Nephron (organoid): ENCODE data around the gene CDCA3.

Experiments
- H3K27ac Mint-ChIP-seq, 3 experiments: 2 replicates each; pipeline ENCODE4 v1.8.0; 2020; ENCODE audit warnings: mixed read lengths in 3 of 3, mild to moderate bottlenecking in 2 of 3, moderate library complexity in 1 of 3
- H3K27me3 Mint-ChIP-seq: 2 replicates; pipeline ENCODE4 v1.8.0; 2021; ENCODE audit warnings: low read depth, mild to moderate bottlenecking, moderate library complexity, mixed read lengths
- H3K36me3 Mint-ChIP-seq: 2 replicates; pipeline ENCODE4 v1.8.0; 2020; ENCODE audit warnings: low read depth, mixed read lengths
- H3K4me1 Mint-ChIP-seq: 2 replicates; pipeline ENCODE4 v1.8.0; 2020; ENCODE audit warnings: mixed read lengths
- H3K4me3 Mint-ChIP-seq, 3 experiments: 2 replicates each; pipeline ENCODE4 v1.8.0; 2020; ENCODE audit warnings: mild to moderate bottlenecking in 3 of 3, mixed read lengths in 3 of 3, moderate library complexity in 2 of 3
- H3K9me3 Mint-ChIP-seq: 2 replicates; pipeline ENCODE4 v1.8.0; 2020; ENCODE audit warnings: mixed read lengths
- TF ChIP-seq, protein P1 (sequence below), 3 experiments: fragments of 200-600 bp; sonication (generic); IDR thresholded peaks; one replicate each; pipeline ENCODE4 v1.5.0; 2021; ENCODE audit warnings: antibody characterized with exemption in 3 of 3; ENCODE audit not compliant: unreplicated experiment in 3 of 3

The CDCA3 gene

GRCh38 chr12:6842075-6842474 lies 9.0 kb downstream of the CDCA3 start:
- Mint-ChIP-seq H3K27ac (no peak overlapping the region), H3K4me1 (peaks cover 20% of the 10 kb centered on the region), H3K36me3 (peaks cover 48% of the 10 kb centered on the region), H3K9me3 (no peaks in the 10 kb centered on the region), H3K27me3 (no peaks in the 10 kb centered on the region), H3K4me3 (no peak overlapping the region)
- TF ChIP-seq, protein P1, sequence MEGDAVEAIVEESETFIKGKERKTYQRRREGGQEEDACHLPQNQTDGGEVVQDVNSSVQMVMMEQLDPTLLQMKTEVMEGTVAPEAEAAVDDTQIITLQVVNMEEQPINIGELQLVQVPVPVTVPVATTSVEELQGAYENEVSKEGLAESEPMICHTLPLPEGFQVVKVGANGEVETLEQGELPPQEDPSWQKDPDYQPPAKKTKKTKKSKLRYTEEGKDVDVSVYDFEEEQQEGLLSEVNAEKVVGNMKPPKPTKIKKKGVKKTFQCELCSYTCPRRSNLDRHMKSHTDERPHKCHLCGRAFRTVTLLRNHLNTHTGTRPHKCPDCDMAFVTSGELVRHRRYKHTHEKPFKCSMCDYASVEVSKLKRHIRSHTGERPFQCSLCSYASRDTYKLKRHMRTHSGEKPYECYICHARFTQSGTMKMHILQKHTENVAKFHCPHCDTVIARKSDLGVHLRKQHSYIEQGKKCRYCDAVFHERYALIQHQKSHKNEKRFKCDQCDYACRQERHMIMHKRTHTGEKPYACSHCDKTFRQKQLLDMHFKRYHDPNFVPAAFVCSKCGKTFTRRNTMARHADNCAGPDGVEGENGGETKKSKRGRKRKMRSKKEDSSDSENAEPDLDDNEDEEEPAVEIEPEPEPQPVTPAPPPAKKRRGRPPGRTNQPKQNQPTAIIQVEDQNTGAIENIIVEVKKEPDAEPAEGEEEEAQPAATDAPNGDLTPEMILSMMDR (IDR thresholded peaks at IDR 0.05; ENCODE audit: unreplicated experiment in 3 of 3), result no peak

- Mint-ChIP-seq H3K27me3 (no peaks in the 10 kb centered on the region), H3K36me3 (peaks cover 45% of the 10 kb centered on the region), H3K27ac (peak within 1 kb of the TSS; percentile 81 to 88 (median 85)), H3K4me1 (peaks cover 27% of the 10 kb centered on the region), H3K4me3 (peak within 1 kb of the TSS in 2 of 3 experiments; percentile 5 to 45), H3K9me3 (no peaks in the 10 kb centered on the region)
- TF ChIP-seq, protein P1 (IDR thresholded peaks at IDR 0.05; ENCODE audit: unreplicated experiment in 3 of 3), result no peak
Measured at GRCh38 chr12:6840761-6841515, 10.1 kb downstream of the CDCA3 start, which contains the start of gene GNB3. Gene GNB3 (plus strand): TSS chr12:6840925. CDS start chr12:6841288, 363 bp downstream.

GRCh38 chr12:6840330-6840729 lies 10.8 kb downstream of the CDCA3 start:
- peak overlapping the region in 2 of 3 experiments; percentile 5 to 45 for H3K4me3 Mint-ChIP-seq
- H3K4me1 Mint-ChIP-seq, result peaks cover 27% of the 10 kb centered on the region
- no peaks in the 10 kb centered on the region for H3K27me3 Mint-ChIP-seq
- TF ChIP-seq, protein P1 (IDR thresholded peaks at IDR 0.05; ENCODE audit: unreplicated experiment in 3 of 3), result no peak
- H3K36me3 Mint-ChIP-seq, result peaks cover 45% of the 10 kb centered on the region
- peak overlapping the region; percentile 81 to 88 (median 85) for H3K27ac Mint-ChIP-seq
- H3K9me3 Mint-ChIP-seq, result no peaks in the 10 kb centered on the region

DNA sequence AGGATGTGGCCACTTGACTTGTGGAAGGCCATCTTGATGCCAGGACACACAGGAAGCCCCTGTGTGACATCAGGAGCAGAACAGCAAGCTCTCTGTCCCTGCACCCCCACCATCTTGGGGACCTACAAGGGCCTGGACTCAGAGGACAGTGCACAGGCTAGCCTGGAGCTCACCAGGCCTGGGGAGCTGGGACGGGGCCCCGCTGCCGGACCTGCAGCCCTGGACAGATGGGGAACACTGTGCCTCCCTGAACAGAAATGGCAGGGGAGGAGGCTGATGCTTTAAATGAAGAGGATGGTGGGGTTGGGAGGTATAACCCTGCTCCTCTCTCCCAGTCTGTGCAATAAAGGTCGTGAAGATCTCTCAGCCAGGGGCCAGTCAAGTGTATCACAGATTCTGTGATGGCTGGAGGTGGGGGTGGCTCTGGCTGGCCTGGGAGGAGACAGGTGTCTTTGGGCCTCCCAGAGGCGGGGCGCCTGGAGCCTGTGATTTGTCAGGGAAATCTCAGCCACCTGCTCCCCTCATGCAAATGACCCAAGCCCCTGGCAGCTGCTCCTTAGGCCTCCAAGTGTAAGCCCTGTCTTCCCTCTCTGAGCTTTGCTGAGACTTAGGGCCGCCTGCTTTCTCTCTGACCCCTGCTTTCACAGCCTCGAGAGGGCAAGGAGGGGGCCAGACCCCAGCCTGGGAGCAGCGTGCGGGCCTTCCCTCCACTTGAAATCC lies 11.4 kb downstream of the CDCA3 start:
- peaks cover 27% of the 10 kb centered on the region for H3K4me1 Mint-ChIP-seq
- TF ChIP-seq, protein P1 (IDR thresholded peaks at IDR 0.05; ENCODE audit: unreplicated experiment in 3 of 3), result no peak
- peak overlapping the region; percentile 81 to 88 (median 85) for H3K27ac Mint-ChIP-seq
- peak overlapping the region in 1 of 3 experiments; percentile 45 for H3K4me3 Mint-ChIP-seq
- H3K36me3 Mint-ChIP-seq, result peaks cover 43% of the 10 kb centered on the region
- H3K27me3 Mint-ChIP-seq, result no peaks in the 10 kb centered on the region
- no peaks in the 10 kb centered on the region for H3K9me3 Mint-ChIP-seq

- TF ChIP-seq, protein P1 (IDR thresholded peaks at IDR 0.05; ENCODE audit: unreplicated experiment in 3 of 3), result no peak
- Mint-ChIP-seq H3K27me3 (no peaks in the 10 kb centered on the region), H3K4me1 (peaks cover 27% of the 10 kb centered on the region), H3K36me3 (peaks cover 46% of the 10 kb centered on the region), H3K9me3 (no peaks in the 10 kb centered on the region), H3K4me3 (no peak overlapping the region), H3K27ac (no peak overlapping the region)
Measured at GRCh38 chr12:6838854-6839253, 12.2 kb downstream of the CDCA3 start.
